ENCODE data around the gene TWF2. TPM values are rescaled to one million over a fixed set of nuclear protein-coding genes. Genes with fewer than 3 reads are reported as not detected.

The TWF2 gene
- total RNA-seq, 2 donors from 2014 or later = 52.2 to 69.2 TPM

GRCh38 chr3:52250122-52250521, 11.2 kb upstream of the TWF2 start:
- no peak overlapping the region for H3K4me3 ChIP-seq
- DNase-seq (ENCODE audit: low spot score) = no peak
- no peak for TF ChIP-seq CTCF (IDR thresholded peaks at IDR 0.05)
- H3K27me3 ChIP-seq (replicated peaks; ENCODE audit: insufficient read depth) = no peaks in the 10 kb centered on the region
- H3K27ac ChIP-seq = no peak overlapping the region
- no peak for ATAC-seq (ENCODE audit: insufficient number of reproducible peaks, low FRiP score, low read depth)
- H3K36me3 ChIP-seq = peaks cover 19% of the 10 kb centered on the region
- H3K4me1 ChIP-seq (ENCODE audit: control insufficient read depth in 1 of 2, low read depth in 2 of 2) = peaks cover 0 to 16% of the 10 kb centered on the region in 2 donors
- H3K9me3 ChIP-seq = no peaks in the 10 kb centered on the region

GRCh38 chr3:52249683-52250082, 10.7 kb upstream of the TWF2 start:
- no peak for DNase-seq (ENCODE audit: low spot score)
- Histone ChIP-seq H3K4me1 (ENCODE audit: control insufficient read depth in 1 of 2, low read depth in 2 of 2) (peaks cover 0 to 21% of the 10 kb centered on the region in 2 donors), H3K4me3 (no peak overlapping the region), H3K9me3 (no peaks in the 10 kb centered on the region), H3K27me3 (replicated peaks; ENCODE audit: insufficient read depth) (no peaks in the 10 kb centered on the region), H3K27ac (no peak overlapping the region), H3K36me3 (peaks cover 17% of the 10 kb centered on the region)
- TF ChIP-seq CTCF (IDR thresholded peaks at IDR 0.05) = no peak
- no peak for ATAC-seq (ENCODE audit: insufficient number of reproducible peaks, low FRiP score, low read depth)

- TF ChIP-seq CTCF (IDR thresholded peaks at IDR 0.05) = no peak
- DNase-seq (ENCODE audit: low spot score) = no peak
- no peak overlapping the region for H3K27ac ChIP-seq
- peaks cover 14% of the 10 kb centered on the region for H3K36me3 ChIP-seq
- H3K9me3 ChIP-seq = no peaks in the 10 kb centered on the region
- H3K27me3 ChIP-seq (replicated peaks; ENCODE audit: insufficient read depth) = no peaks in the 10 kb centered on the region
- peaks cover 0 to 28% of the 10 kb centered on the region in 2 donors for H3K4me1 ChIP-seq (ENCODE audit: control insufficient read depth in 1 of 2, low read depth in 2 of 2)
- ATAC-seq (ENCODE audit: insufficient number of reproducible peaks, low FRiP score, low read depth) = no peak
- no peak overlapping the region for H3K4me3 ChIP-seq
Measured at GRCh38 chr3:52248816-52249547, 10.0 kb upstream of the TWF2 start.

- H3K9me3 ChIP-seq = no peaks in the 10 kb centered on the region
- DNase-seq (ENCODE audit: low spot score) (no peak), ATAC-seq (ENCODE audit: insufficient number of reproducible peaks, low FRiP score, low read depth) (no peak)
- H3K4me1 ChIP-seq (ENCODE audit: control insufficient read depth in 1 of 2, low read depth in 2 of 2) = peaks cover 0 to 31% of the 10 kb centered on the region in 2 donors
- H3K36me3 ChIP-seq = peaks cover 10% of the 10 kb centered on the region
- H3K27ac ChIP-seq = no peak overlapping the region
- no peak overlapping the region for H3K4me3 ChIP-seq
- TF ChIP-seq CTCF (IDR thresholded peaks at IDR 0.05) = no peak
- H3K27me3 ChIP-seq (replicated peaks; ENCODE audit: insufficient read depth) = no peaks in the 10 kb centered on the region
Measured at GRCh38 chr3:52248165-52248541, 9.2 kb upstream of the TWF2 start.

GRCh38 chr3:52247409-52248164, 8.6 kb upstream of the TWF2 start:
- ATAC-seq (ENCODE audit: insufficient number of reproducible peaks, low FRiP score, low read depth) (no peak), DNase-seq (ENCODE audit: low spot score) (no peak)
- Histone ChIP-seq H3K36me3 (peaks cover 10% of the 10 kb centered on the region), H3K4me1 (ENCODE audit: control insufficient read depth in 1 of 2, low read depth in 2 of 2) (peaks cover 0 to 31% of the 10 kb centered on the region in 2 donors), H3K27ac (no peak overlapping the region), H3K4me3 (peak overlapping the region; percentile 83), H3K27me3 (replicated peaks; ENCODE audit: insufficient read depth) (no peaks in the 10 kb centered on the region), H3K9me3 (no peaks in the 10 kb centered on the region)
- TF ChIP-seq CTCF (IDR thresholded peaks at IDR 0.05) = no peak
